H1 (cell line): Measurements from ENCODE around the gene PRPF38A. TPM values are rescaled to one million over a fixed set of nuclear protein-coding genes. Genes with fewer than 3 reads are reported as not detected.

ENCODE experiments used
- CTCF ChIA-PET: fragments of 300-600 bp; sonication (Branson Sonifier 250); formaldehyde crosslinking; loops from one replicate; lab custom pipeline; 2021; ENCODE audit not compliant: partially characterized antibody; lab: Charles Lee
- POLR2A ChIA-PET: fragments of 300-600 bp; sonication (Branson Sonifier 250); formaldehyde crosslinking; loops from one replicate; lab custom pipeline; 2021; ENCODE audit warnings: inconsistent platforms; ENCODE audit not compliant: partially characterized antibody; lab: Charles Lee
- DNase-seq, 2 experiments: peaks; one replicate each; pipeline versions ENCODE4 v3.0.0 to v3.0.0-alpha.2; 2010 to 2022; ENCODE audit warnings: low spot score in 2 of 2, low read depth in 1 of 2, mixed read lengths in 1 of 2
- FAIRE-seq: peaks from 2 replicates; lab custom pipeline; 2011; peaks lifted over from hg19 to GRCh38; lab: Jason Lieb, UNC
- H2AFZ ChIP-seq: 2 replicates; pipeline ENCODE4 v1.8.1; 2012; ENCODE audit warnings: low read length, inconsistent platforms
- H2AK5ac ChIP-seq: 2 replicates; pipeline ENCODE4 v1.6.1; 2013; ENCODE audit warnings: low read depth, low read length
- H2BK120ac ChIP-seq: replicated peaks from 2 replicates; pipeline ENCODE3; 2013; ENCODE audit warnings: low read depth, low read length, inconsistent platforms
- H2BK12ac ChIP-seq: 2 replicates; pipeline ENCODE4 v1.6.1; 2013; ENCODE audit warnings: low read depth, low read length
- H2BK15ac ChIP-seq: 2 replicates; pipeline ENCODE4 v1.6.1; 2013; ENCODE audit warnings: low read length
- H2BK20ac ChIP-seq: 2 replicates; pipeline ENCODE4 v1.6.1; 2013; ENCODE audit warnings: low read length
- H2BK5ac ChIP-seq: 2 replicates; pipeline ENCODE4 v1.6.1; 2013; ENCODE audit warnings: low read depth, low read length
- H3K14ac ChIP-seq: 2 replicates; pipeline ENCODE4 v1.6.1; 2013; ENCODE audit warnings: inconsistent platforms; ENCODE audit not compliant: insufficient read length
- H3K18ac ChIP-seq: 2 replicates; pipeline ENCODE4 v1.6.1; 2013; ENCODE audit warnings: low read length; ENCODE audit errors: extremely low read depth
- H3K23ac ChIP-seq: 2 replicates; pipeline ENCODE4 v1.6.1; 2013; ENCODE audit warnings: inconsistent platforms; ENCODE audit not compliant: insufficient read length
- H3K23me2 ChIP-seq: 2 replicates; pipeline ENCODE4 v1.6.1; 2013; ENCODE audit warnings: low read depth, low read length
- H3K27ac ChIP-seq: 2 replicates; pipeline ENCODE4 v1.6.1; 2011; ENCODE audit warnings: low read depth, low read length, inconsistent platforms
- H3K27me3 ChIP-seq, 4 experiments: replicated peaks in 1 of 4; 1 replicate in 1 of 4; 2 replicates in 3 of 4; pipeline versions ENCODE4 v1.6.1 to v1.8.1; 2011 to 2013; ENCODE audit warnings: low read length in 3 of 4, mild to moderate bottlenecking in 3 of 4, inconsistent platforms in 2 of 4, mixed read lengths in 2 of 4, moderate library complexity in 1 of 4; ENCODE audit not compliant: control insufficient read depth in 3 of 4, insufficient read depth in 3 of 4; ENCODE audit errors: extremely low read depth in 1 of 4
- H3K36me3 ChIP-seq, 4 experiments: 2 replicates each; pipeline versions ENCODE4 v1.6.1 to v1.8.1; 2011 to 2013; ENCODE audit warnings: mild to moderate bottlenecking in 4 of 4, low read length in 3 of 4, moderate library complexity in 2 of 4, control low read depth in 1 of 4, inconsistent platforms in 1 of 4; ENCODE audit not compliant: insufficient read depth in 4 of 4, control insufficient read depth in 2 of 4
- H3K4ac ChIP-seq: replicated peaks from 2 replicates; pipeline ENCODE3; 2013; ENCODE audit warnings: low read length, low read depth, mixed read lengths, inconsistent platforms; ENCODE audit not compliant: insufficient read length
- H3K4me1 ChIP-seq, 4 experiments: replicated peaks in 1 of 4; 1 replicate in 1 of 4; 2 replicates in 3 of 4; pipeline versions ENCODE4 v1.6.1 to v1.8.1; 2011 to 2013; ENCODE audit warnings: low read length in 3 of 4, inconsistent platforms in 2 of 4, mixed read lengths in 1 of 4; ENCODE audit not compliant: insufficient read depth in 4 of 4, control insufficient read depth in 3 of 4
- H3K4me2 ChIP-seq, 2 experiments: 2 replicates each; pipeline versions ENCODE4 v1.6.1 to v1.8.1; 2011 to 2013; ENCODE audit warnings: low read depth in 2 of 2, low read length in 2 of 2, control low read depth in 1 of 2, inconsistent platforms in 1 of 2, mild to moderate bottlenecking in 1 of 2; ENCODE audit not compliant: insufficient read depth in 1 of 2
- H3K4me3 ChIP-seq, 4 experiments: fragments of 200-600, 300-600 bp in 1 of 4; sonication (generic), shearing (Covaris generic), sonication (Bioruptor Twin) in 1 of 4; 2 replicates each; pipeline versions ENCODE4 v1.5.1 to v1.8.1; 2011 to 2016; ENCODE audit warnings: low read length in 4 of 4, low read depth in 3 of 4, control low read depth in 2 of 4, inconsistent platforms in 2 of 4, mild to moderate bottlenecking in 2 of 4, mixed read lengths in 1 of 4, moderate library complexity in 1 of 4; ENCODE audit not compliant: insufficient read depth in 2 of 4; ENCODE audit errors: extremely low read depth in 1 of 4
- H3K56ac ChIP-seq: replicated peaks from 2 replicates; pipeline ENCODE3; 2013; ENCODE audit warnings: low read depth, mild to moderate bottlenecking, mixed read lengths, low read length, inconsistent platforms; ENCODE audit not compliant: insufficient read length
- H3K79me1 ChIP-seq: 2 replicates; pipeline ENCODE4 v1.6.1; 2013; ENCODE audit warnings: low read depth, low read length, control low read depth
- H3K79me2 ChIP-seq, 2 experiments: 2 replicates each; pipeline versions ENCODE4 v1.6.1 to v1.8.1; 2012 to 2013; ENCODE audit warnings: low read length in 2 of 2, mild to moderate bottlenecking in 2 of 2, inconsistent platforms in 1 of 2; ENCODE audit not compliant: insufficient read depth in 2 of 2, control insufficient read depth in 1 of 2
- H3K9ac ChIP-seq, 4 experiments: replicated peaks in 1 of 4; 1 replicate in 1 of 4; 2 replicates in 3 of 4; pipeline versions ENCODE4 v1.6.1 to v1.8.1; 2011 to 2013; ENCODE audit warnings: low read depth in 3 of 4, low read length in 3 of 4, control low read depth in 2 of 4, mild to moderate bottlenecking in 2 of 4, moderate library complexity in 2 of 4, inconsistent platforms in 1 of 4; ENCODE audit errors: extremely low read depth in 1 of 4
- H3K9me3 ChIP-seq, 2 experiments: 2 replicates each; pipeline versions ENCODE4 v1.6.1 to v1.8.1; 2012 to 2013; ENCODE audit warnings: mild to moderate bottlenecking in 2 of 2, moderate library complexity in 2 of 2, control low read depth in 1 of 2, inconsistent platforms in 1 of 2, low read depth in 1 of 2, low read length in 1 of 2, mixed read lengths in 1 of 2; ENCODE audit not compliant: insufficient read depth in 2 of 2
- H4K20me1 ChIP-seq, 2 experiments: replicated peaks in 1 of 2; 2 replicates each; pipeline versions ENCODE3 to v1.8.1; 2011 to 2013; ENCODE audit warnings: inconsistent platforms in 2 of 2, low read length in 2 of 2, mild to moderate bottlenecking in 1 of 2; ENCODE audit not compliant: insufficient read depth in 2 of 2, control insufficient read depth in 1 of 2
- H4K5ac ChIP-seq: 2 replicates; pipeline ENCODE4 v1.6.1; 2013; ENCODE audit warnings: low read length, low read depth, mixed read lengths, inconsistent platforms; ENCODE audit not compliant: insufficient read length
- H4K8ac ChIP-seq: 2 replicates; pipeline ENCODE4 v1.8.0; 2013; ENCODE audit warnings: mild to moderate bottlenecking, moderate library complexity, low read length, inconsistent platforms; ENCODE audit not compliant: insufficient read depth; ENCODE audit errors: extremely low read depth
- H4K91ac ChIP-seq: replicated peaks from 2 replicates; pipeline ENCODE3; 2013; ENCODE audit warnings: low read length, mixed read lengths, inconsistent platforms; ENCODE audit not compliant: insufficient read length
- ASH2L ChIP-seq: fragments of 200-600, 300-600 bp; sonication (generic); IDR thresholded peaks from one replicate; pipeline ENCODE4 v1.7.1; 2017; ENCODE audit warnings: low read length
- CREB1 ChIP-seq: IDR thresholded peaks from 2 replicates; pipeline ENCODE4 v1.6.1; 2012; ENCODE audit warnings: inconsistent platforms
- HDAC2 ChIP-seq, 2 experiments: fragments of 300-600 bp in 1 of 2; sonication (generic) in 1 of 2; IDR thresholded peaks; 2 replicates each; pipeline ENCODE4 v1.6.1; 2011 to 2012; ENCODE audit warnings: low read depth in 2 of 2, low read length in 2 of 2, mild to moderate bottlenecking in 2 of 2, moderate library complexity in 2 of 2, borderline replicate concordance in 1 of 2, inconsistent platforms in 1 of 2
- KDM4A ChIP-seq: IDR thresholded peaks from one replicate; pipeline ENCODE4 v1.7.1; 2012; ENCODE audit warnings: low read depth, mild to moderate bottlenecking, moderate library complexity, low read length, inconsistent platforms; ENCODE audit not compliant: severe bottlenecking
- KDM5A ChIP-seq: fragments of 200-600 bp; IDR thresholded peaks from 2 replicates; pipeline ENCODE4 v1.7.1; 2012; ENCODE audit warnings: mild to moderate bottlenecking, low read length, inconsistent platforms, mixed read lengths
- PHF8 ChIP-seq: fragments of 200-600 bp; sonication (generic); conservative IDR thresholded peaks from 2 replicates; pipeline ENCODE4 v1.7.1; 2012; ENCODE audit warnings: low read depth, mild to moderate bottlenecking, inconsistent platforms, low read length, moderate library complexity
- RXRA ChIP-seq: IDR thresholded peaks from 2 replicates; pipeline ENCODE4 v1.6.1; 2011; ENCODE audit warnings: low read depth, mild to moderate bottlenecking, low read length, moderate library complexity; ENCODE audit not compliant: insufficient read depth
- SIRT6 ChIP-seq: IDR thresholded peaks from one replicate; pipeline ENCODE4 v1.7.1; 2012; ENCODE audit warnings: low read length, inconsistent platforms
- SIX5 ChIP-seq: IDR thresholded peaks from 2 replicates; pipeline ENCODE4 v1.6.1; 2011; ENCODE audit warnings: mild to moderate bottlenecking, low read depth, low read length
- SP1 ChIP-seq: IDR thresholded peaks from 2 replicates; pipeline ENCODE4 v1.6.1; 2011; ENCODE audit warnings: low read depth, low read length
- TAF7 ChIP-seq: optimal IDR thresholded peaks from 2 replicates; pipeline ENCODE3; 2011; ENCODE audit warnings: low read depth, mild to moderate bottlenecking, inconsistent platforms, low read length, moderate library complexity, borderline replicate concordance
- WGBS, 2 experiments: shearing (Covaris generic) in 1 of 2; methylation state at CpG; one replicate each; pipeline versions ENCODE4 v1.1.6 to v1.1.7; 2013 to 2015; ENCODE audit warnings: low lambda C conversion rate in 2 of 2, mixed read lengths in 2 of 2, inconsistent platforms in 1 of 2, low coverage in 1 of 2, missing lambda C conversion rate in 1 of 2; ENCODE audit not compliant: insufficient replicate concordance in 2 of 2, insufficient coverage in 1 of 2, insufficient read length in 1 of 2; ENCODE audit errors: extremely low coverage in 1 of 2, missing lambda C conversion rate in 1 of 2; 5-methylcytosine and 5-hydroxymethylcytosine counted together
- polyA plus RNA-seq, 7 experiments: library from polyadenylated mRNA; depleted of rRNA in 3 of 7; stranded (reverse) in 5 of 7; unstranded in 2 of 7; fragments of >200 nt in 5 of 7; fragments of 200-250 nt in 2 of 7; gene quantifications; 1 replicate in 5 of 7; 2 replicates in 1 of 7; 4 replicates in 1 of 7; pipeline versions ENCODE4 v1.2.1 to v1.2.3, GENCODE V29; 2011 to 2013; ENCODE audit warnings: missing spikeins in 2 of 7, mixed read lengths in 2 of 7
- total RNA-seq: library from RNA; stranded (reverse); fragmentation: NEBNext Ultra II Directional; extraction: Animal tissue kit (Norgen Biotek cat#: 25700); gene quantifications from 2 replicates; pipeline ENCODE4 v1.2.1, GENCODE V29; 2021

Gene PRPF38A
- total and polyA plus RNA-seq, 2 of the 8 experiments (the other 6 are each of a cell fraction or from before 2014, with no cell fraction given) = 25.6 to 76.2 TPM

GRCh38 chr1:52366517-52366827 lies 37.9 kb upstream of the PRPF38A start:
- no peak overlapping the region for H3K4ac ChIP-seq
- H3K27me3 ChIP-seq = no peaks in the 10 kb centered on the region
- H3K4me1 ChIP-seq = peaks cover 0 to 9% (median 5%) of the 10 kb centered on the region in 4 experiments
- H2BK15ac ChIP-seq = no peak overlapping the region
- H3K18ac ChIP-seq = no peak overlapping the region
- peaks cover 0 to 5% of the 10 kb centered on the region in 2 experiments; a peak in 1 of 4 replicates for H3K79me2 ChIP-seq
- TF ChIP-seq PHF8 (no peak), SIRT6 (no peak), HDAC2 (IDR thresholded peaks at IDR 0.05; ENCODE audit: borderline replicate concordance in 1 of 2, low read depth in 2 of 2, low read length in 2 of 2) (no peak), ASH2L (no peak), SP1 (no peak), TAF7 (no peak), RXRA (no peak), KDM4A (no peak), KDM5A (no peak), SIX5 (no peak), CREB1 (no peak)
- 30% methylated on average over 8 of the region's 8 CpGs; no CpG with 5 or more reads in 1 of the 2 experiments for WGBS, 2 experiments
- ChIA-PET CTCF (no interaction called here), POLR2A (interaction anchor here (0.6 to 4.0 kb wide), 6 partner anchors 9 to 332 kb away, joined by 3 to 46 read pairs (median 6); partner anchors contain the start of genes BTF3L4, ORC1, PRPF38A and TXNDC12)
- H2BK12ac ChIP-seq = no peak overlapping the region
- no peak overlapping the region for H4K5ac ChIP-seq
- H2BK5ac ChIP-seq = no peak overlapping the region
- peaks cover 0 to 10% (median 5%) of the 10 kb centered on the region in 4 experiments; a peak in 3 of 8 replicates for H3K36me3 ChIP-seq
- peak overlapping the region; percentile 74; the same call in 1 of the 2 replicates for H2AFZ ChIP-seq
- H3K14ac ChIP-seq = no peak overlapping the region
- no peak overlapping the region for H2AK5ac ChIP-seq
- DNase-seq (no peak), FAIRE-seq (no peak)
- no peak overlapping the region for H3K23ac ChIP-seq
- peaks cover 9% of the 10 kb centered on the region; the same call in 1 of the 2 replicates for H3K79me1 ChIP-seq
- H4K8ac ChIP-seq = no peak overlapping the region
- peak overlapping the region; percentile 61 to 99 for H3K4me2 ChIP-seq
- 0 out of 7 replicates have a peak overlapping the region, but pooled peaks of 1 of the 4 experiments have one; percentile 12 for H3K9ac ChIP-seq
- H3K9me3 ChIP-seq = no peaks in the 10 kb centered on the region
- H4K91ac ChIP-seq = no peak overlapping the region
- peak overlapping the region; percentile 76 to 92 (median 86) for H3K4me3 ChIP-seq
- no peak overlapping the region for H2BK120ac ChIP-seq
- H2BK20ac ChIP-seq = no peak overlapping the region
- no peak overlapping the region for H3K56ac ChIP-seq
- H3K23me2 ChIP-seq = peaks cover 12% of the 10 kb centered on the region
- peaks cover 0 to 7% of the 10 kb centered on the region in 2 experiments for H4K20me1 ChIP-seq
- no peak overlapping the region for H3K27ac ChIP-seq
